Measurements from ENCODE around the gene EGFR. TPM values are rescaled to one million over a fixed set of nuclear protein-coding genes. Genes with fewer than 3 reads are reported as not detected.

EGFR gene
- total RNA-seq, 5 donors from 2014 or later (not counting 1 experiment from before 2014, with no cell fraction given): 0.16 to 0.79 (median 0.35) TPM; not detected in 2

- 62% methylated on average over 5 of the region's 16 CpGs for WGBS (ENCODE audit: insufficient coverage)
- ChIA-PET POLR2A (no interaction called here), CTCF (no interaction called here)
- Histone ChIP-seq H3K36me3 (ENCODE audit: control insufficient read depth in 2 of 2, extremely low read depth in 1 of 2, insufficient read depth in 1 of 2, low read length in 1 of 2) (no peaks in the 10 kb centered on the region), H3K27ac (ENCODE audit: low read length) (no peak overlapping the region), H3K27me3 (replicated peaks in 1 of 2; ENCODE audit: control insufficient read depth in 2 of 2, extremely low read depth in 1 of 2, insufficient read depth in 2 of 2, low read length in 1 of 2) (peaks cover 0 to 20% of the 10 kb centered on the region in 2 experiments), H3K4me1 (ENCODE audit: control insufficient read depth in 1 of 2, extremely low read depth in 1 of 2, insufficient read depth in 2 of 2, low read length in 2 of 2) (no peaks in the 10 kb centered on the region), H3K9me3 (no peaks in the 10 kb centered on the region), H3K4me3 (ENCODE audit: control insufficient read depth in 1 of 2, extremely low read depth in 1 of 2, low read length in 1 of 2) (no peak overlapping the region)
- H3K4me1 Mint-ChIP-seq: peaks cover 0 to 3% (median 0%) of the 10 kb centered on the region in 3 donors
- no peaks in the 10 kb centered on the region for H3K36me3 Mint-ChIP-seq
- H3K9me3 Mint-ChIP-seq: peaks cover 2 to 6% (median 5%) of the 10 kb centered on the region in 3 donors
- DNase-seq: no peak
- peaks cover 10 to 12% of the 10 kb centered on the region in 2 donors for H3K27me3 Mint-ChIP-seq
- no peak for ATAC-seq (replicated peaks in 1 of 4)
- H3K4me3 Mint-ChIP-seq: no peak overlapping the region
- H3K27ac Mint-ChIP-seq: no peak overlapping the region
These were observed 115.0 kb downstream of the EGFR start for GRCh38 chr7:55133630-55134358.

DNA sequence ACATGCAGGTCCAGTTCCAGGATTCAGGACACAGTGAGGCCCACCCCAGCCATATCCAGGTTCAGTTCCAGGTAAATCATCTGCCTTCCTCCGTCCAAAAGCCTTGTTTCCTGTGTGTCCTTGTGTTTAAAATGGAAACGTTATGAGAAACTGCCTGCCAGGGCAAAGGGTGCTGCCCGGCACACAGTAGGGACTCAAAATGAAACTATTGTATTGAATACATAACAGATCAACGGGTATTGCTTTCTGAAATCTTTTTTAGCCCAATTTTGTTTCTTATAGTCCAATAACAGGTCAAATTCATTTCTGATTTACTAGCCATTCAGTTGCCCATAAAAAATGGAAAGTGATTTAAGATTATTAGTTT is 115.5 kb downstream of the EGFR start:
- peaks cover 0 to 20% of the 10 kb centered on the region in 2 experiments for H3K27me3 ChIP-seq (replicated peaks in 1 of 2; ENCODE audit: control insufficient read depth in 2 of 2, extremely low read depth in 1 of 2, insufficient read depth in 2 of 2, low read length in 1 of 2)
- ChIA-PET CTCF (no interaction called here), POLR2A (no interaction called here)
- no peak overlapping the region for H3K27ac ChIP-seq (ENCODE audit: low read length)
- Mint-ChIP-seq H3K36me3 (no peaks in the 10 kb centered on the region), H3K9me3 (peaks cover 4 to 11% (median 6%) of the 10 kb centered on the region in 3 donors), H3K4me1 (peaks cover 0 to 3% (median 0%) of the 10 kb centered on the region in 3 donors), H3K4me3 (no peak overlapping the region), H3K27ac (no peak overlapping the region), H3K27me3 (peaks cover 8 to 10% of the 10 kb centered on the region in 2 donors)
- no peaks in the 10 kb centered on the region for H3K4me1 ChIP-seq (ENCODE audit: control insufficient read depth in 1 of 2, extremely low read depth in 1 of 2, insufficient read depth in 2 of 2, low read length in 2 of 2)
- DNase-seq (no peak), ATAC-seq (replicated peaks in 1 of 4) (no peak)
- H3K9me3 ChIP-seq: no peaks in the 10 kb centered on the region
- WGBS (ENCODE audit: insufficient coverage): 35% methylated on average over 2 of the region's 4 CpGs
- no peak overlapping the region for H3K4me3 ChIP-seq (ENCODE audit: control insufficient read depth in 1 of 2, extremely low read depth in 1 of 2, low read length in 1 of 2)
- no peaks in the 10 kb centered on the region for H3K36me3 ChIP-seq (ENCODE audit: control insufficient read depth in 2 of 2, extremely low read depth in 1 of 2, insufficient read depth in 1 of 2, low read length in 1 of 2)

DNA sequence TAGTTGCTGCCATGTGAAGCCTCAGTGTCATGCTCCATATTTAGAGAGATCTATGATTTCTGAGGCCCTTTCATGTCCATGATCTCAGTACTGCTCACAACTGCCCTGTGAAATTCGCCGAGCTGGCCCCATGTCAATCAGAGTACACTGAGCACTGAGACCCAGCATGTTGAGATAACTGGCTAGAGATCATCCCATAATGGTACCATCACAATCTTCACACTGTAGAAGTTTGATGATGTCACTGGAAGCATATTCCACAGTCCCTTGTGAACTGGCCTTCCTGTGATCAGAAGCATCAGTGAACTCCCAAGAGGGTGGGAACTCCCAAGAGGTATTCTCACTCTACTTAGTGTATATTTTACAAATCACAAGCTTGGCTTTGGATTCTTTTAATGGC is 116.0 kb downstream of the EGFR start:
- POLR2A ChIA-PET: no interaction called here
- no peak for ATAC-seq (replicated peaks in 1 of 4)

GRCh38 chr7:55135462-55135861 is 116.6 kb downstream of the EGFR start:
- CTCF ChIA-PET: no interaction called here

More for the DNA sequence above, 116.0 kb downstream of the EGFR start:
- DNase-seq: no peak
- Histone ChIP-seq H3K36me3 (ENCODE audit: control insufficient read depth in 2 of 2, extremely low read depth in 1 of 2, insufficient read depth in 1 of 2, low read length in 1 of 2) (no peaks in the 10 kb centered on the region), H3K27me3 (replicated peaks in 1 of 2; ENCODE audit: control insufficient read depth in 2 of 2, extremely low read depth in 1 of 2, insufficient read depth in 2 of 2, low read length in 1 of 2) (peaks cover 0 to 20% of the 10 kb centered on the region in 2 experiments), H3K9me3 (no peaks in the 10 kb centered on the region), H3K4me3 (ENCODE audit: control insufficient read depth in 1 of 2, extremely low read depth in 1 of 2, low read length in 1 of 2) (no peak overlapping the region), H3K27ac (ENCODE audit: low read length) (no peak overlapping the region), H3K4me1 (ENCODE audit: control insufficient read depth in 1 of 2, extremely low read depth in 1 of 2, insufficient read depth in 2 of 2, low read length in 2 of 2) (no peaks in the 10 kb centered on the region)
- Mint-ChIP-seq H3K4me1 (peaks cover 0 to 3% (median 0%) of the 10 kb centered on the region in 3 donors), H3K27me3 (peaks cover 7 to 10% of the 10 kb centered on the region in 2 donors), H3K9me3 (peaks cover 4 to 11% (median 6%) of the 10 kb centered on the region in 3 donors), H3K27ac (no peak overlapping the region), H3K36me3 (no peaks in the 10 kb centered on the region), H3K4me3 (no peak overlapping the region)
- CTCF ChIA-PET: no interaction called here
- WGBS (ENCODE audit: insufficient coverage): no CpG with 5 or more reads among the region's 2 CpGs

DNA sequence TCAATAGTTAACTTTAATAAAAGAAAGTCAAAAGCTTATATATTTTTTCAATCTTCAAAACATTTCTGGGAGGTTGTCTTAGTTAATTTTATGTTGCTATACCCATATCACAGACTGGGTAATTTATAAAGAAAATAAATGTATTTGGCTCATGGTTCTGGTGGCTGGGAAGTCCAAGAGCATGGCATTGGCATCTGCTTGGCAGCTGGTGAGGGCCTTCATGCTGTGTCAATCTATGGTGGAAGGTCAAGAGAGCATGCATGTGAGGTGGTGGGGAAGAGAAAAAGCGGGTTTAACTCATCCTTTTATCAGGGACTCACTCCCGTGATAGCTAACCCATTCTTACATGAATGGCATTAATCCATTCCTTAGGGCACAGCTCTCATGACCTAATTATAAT is 119.8 kb downstream of the EGFR start:
- Histone ChIP-seq H3K4me1 (ENCODE audit: control insufficient read depth in 1 of 2, extremely low read depth in 1 of 2, insufficient read depth in 2 of 2, low read length in 2 of 2) (no peaks in the 10 kb centered on the region), H3K27me3 (replicated peaks in 1 of 2; ENCODE audit: control insufficient read depth in 2 of 2, extremely low read depth in 1 of 2, insufficient read depth in 2 of 2, low read length in 1 of 2) (peaks cover 0 to 4% of the 10 kb centered on the region in 2 experiments), H3K9me3 (no peaks in the 10 kb centered on the region), H3K4me3 (ENCODE audit: control insufficient read depth in 1 of 2, extremely low read depth in 1 of 2, low read length in 1 of 2) (no peak overlapping the region), H3K36me3 (ENCODE audit: control insufficient read depth in 2 of 2, extremely low read depth in 1 of 2, insufficient read depth in 1 of 2, low read length in 1 of 2) (no peaks in the 10 kb centered on the region), H3K27ac (ENCODE audit: low read length) (no peak overlapping the region)
- WGBS (ENCODE audit: insufficient coverage): no CpG with 5 or more reads among the region's 2 CpGs
- Mint-ChIP-seq H3K27ac (no peak overlapping the region), H3K36me3 (no peaks in the 10 kb centered on the region), H3K4me3 (no peak overlapping the region), H3K4me1 (no peaks in the 10 kb centered on the region), H3K27me3 (peaks cover 5 to 14% of the 10 kb centered on the region in 2 donors), H3K9me3 (peaks cover 4 to 11% (median 6%) of the 10 kb centered on the region in 3 donors)
- ATAC-seq (replicated peaks in 1 of 4) (no peak), DNase-seq (no peak)
- ChIA-PET CTCF (no interaction called here), POLR2A (no interaction called here)

More at GRCh38 chr7:55135462-55135861, 116.6 kb downstream of the EGFR start:
- no peak for DNase-seq
- Histone ChIP-seq H3K4me1 (ENCODE audit: control insufficient read depth in 1 of 2, extremely low read depth in 1 of 2, insufficient read depth in 2 of 2, low read length in 2 of 2) (no peaks in the 10 kb centered on the region), H3K4me3 (ENCODE audit: control insufficient read depth in 1 of 2, extremely low read depth in 1 of 2, low read length in 1 of 2) (no peak overlapping the region), H3K27me3 (replicated peaks in 1 of 2; ENCODE audit: control insufficient read depth in 2 of 2, extremely low read depth in 1 of 2, insufficient read depth in 2 of 2, low read length in 1 of 2) (peaks cover 0 to 20% of the 10 kb centered on the region in 2 experiments), H3K36me3 (ENCODE audit: control insufficient read depth in 2 of 2, extremely low read depth in 1 of 2, insufficient read depth in 1 of 2, low read length in 1 of 2) (no peaks in the 10 kb centered on the region), H3K9me3 (no peaks in the 10 kb centered on the region), H3K27ac (ENCODE audit: low read length) (no peak overlapping the region)
- no peaks in the 10 kb centered on the region for H3K36me3 Mint-ChIP-seq
- H3K4me1 Mint-ChIP-seq: peaks cover 0 to 3% (median 0%) of the 10 kb centered on the region in 3 donors
- no peak overlapping the region for H3K27ac Mint-ChIP-seq
- H3K9me3 Mint-ChIP-seq: peaks cover 4 to 11% (median 6%) of the 10 kb centered on the region in 3 donors
- peaks cover 7% of the 10 kb centered on the region in 2 donors for H3K27me3 Mint-ChIP-seq
- H3K4me3 Mint-ChIP-seq: no peak overlapping the region
- POLR2A ChIA-PET: no interaction called here
- no peak for ATAC-seq (replicated peaks in 1 of 4)

GRCh38 chr7:55140221-55140940 is 121.6 kb downstream of the EGFR start:
- Histone ChIP-seq H3K27me3 (replicated peaks in 1 of 2; ENCODE audit: control insufficient read depth in 2 of 2, extremely low read depth in 1 of 2, insufficient read depth in 2 of 2, low read length in 1 of 2) (peaks cover 0 to 9% of the 10 kb centered on the region in 2 experiments), H3K4me3 (ENCODE audit: control insufficient read depth in 1 of 2, extremely low read depth in 1 of 2, low read length in 1 of 2) (no peak overlapping the region), H3K27ac (ENCODE audit: low read length) (no peak overlapping the region), H3K4me1 (ENCODE audit: control insufficient read depth in 1 of 2, extremely low read depth in 1 of 2, insufficient read depth in 2 of 2, low read length in 2 of 2) (no peaks in the 10 kb centered on the region), H3K9me3 (no peaks in the 10 kb centered on the region), H3K36me3 (ENCODE audit: control insufficient read depth in 2 of 2, extremely low read depth in 1 of 2, insufficient read depth in 1 of 2, low read length in 1 of 2) (no peaks in the 10 kb centered on the region)
- Mint-ChIP-seq H3K4me1 (no peaks in the 10 kb centered on the region), H3K4me3 (no peak overlapping the region), H3K36me3 (no peaks in the 10 kb centered on the region), H3K27ac (no peak overlapping the region), H3K9me3 (peaks cover 4 to 11% (median 6%) of the 10 kb centered on the region in 3 donors), H3K27me3 (peaks cover 7 to 11% of the 10 kb centered on the region in 2 donors)
- DNase-seq: no peak
- ChIA-PET CTCF (no interaction called here), POLR2A (no interaction called here)
- 60% methylated on average over 6 of the region's 8 CpGs for WGBS (ENCODE audit: insufficient coverage)
- no peak for ATAC-seq (replicated peaks in 1 of 4)

All from T-cell (primary cell).